Measurements from ENCODE around the gene STXBP4. TPM values are rescaled to one million over a fixed set of nuclear protein-coding genes. Genes with fewer than 3 reads are reported as not detected.
A peak's percentile ranks its signal among the peaks of the same experiment; 100 is the strongest.

The STXBP4 gene
- total RNA-seq, 1 experiment from 2014 or later, result 13.6 TPM

GRCh38 chr17:55121268-55121667 is 152.7 kb downstream of the STXBP4 start:
- DNase-seq (ENCODE audit: low read depth), result no peak

- no peak for DNase-seq (ENCODE audit: low read depth)
Observed at GRCh38 chr17:55122114-55122513, 153.5 kb downstream of the STXBP4 start.

- DNase-seq (ENCODE audit: low read depth), result no peak
Observed at GRCh38 chr17:55124730-55125360, 156.3 kb downstream of the STXBP4 start.

GRCh38 chr17:55133583-55133982 is 165.0 kb downstream of the STXBP4 start:
- DNase-seq (ENCODE audit: low read depth), result no peak

- no peak for DNase-seq (ENCODE audit: low read depth)
Observed at GRCh38 chr17:55134486-55135157, 166.1 kb downstream of the STXBP4 start.

GRCh38 chr17:55140809-55141208 is 172.2 kb downstream of the STXBP4 start:
- DNase-seq (ENCODE audit: low read depth), result no peak

GRCh38 chr17:55144518-55144917 is 176.0 kb downstream of the STXBP4 start:
- no peak for DNase-seq (ENCODE audit: low read depth)

GRCh38 chr17:55149485-55149884 is 180.9 kb downstream of the STXBP4 start:
- no peak for DNase-seq (ENCODE audit: low read depth)

- DNase-seq (ENCODE audit: low read depth), result peak; percentile 45
Observed at GRCh38 chr17:55152236-55152635, 183.7 kb downstream of the STXBP4 start.

GRCh38 chr17:55154101-55154500 is 185.5 kb downstream of the STXBP4 start:
- DNase-seq (ENCODE audit: low read depth), result no peak

GRCh38 chr17:55155856-55156560 is 187.4 kb downstream of the STXBP4 start:
- DNase-seq (ENCODE audit: low read depth), result no peak

GRCh38 chr17:55157165-55157564 is 188.6 kb downstream of the STXBP4 start:
- peak; percentile 86 for DNase-seq (ENCODE audit: low read depth)

- peak; percentile 69 for DNase-seq (ENCODE audit: low read depth)
Observed at GRCh38 chr17:55158439-55158838, 189.9 kb downstream of the STXBP4 start.

- peak; percentile 46 for DNase-seq (ENCODE audit: low read depth)
Observed at GRCh38 chr17:55159251-55159650, 190.7 kb downstream of the STXBP4 start.

- DNase-seq (ENCODE audit: low read depth), result no peak
Observed at GRCh38 chr17:55160501-55160900, 191.9 kb downstream of the STXBP4 start.

GRCh38 chr17:55161935-55162555 is 193.5 kb downstream of the STXBP4 start:
- DNase-seq (ENCODE audit: low read depth), result peak; percentile 95

- no peak for DNase-seq (ENCODE audit: low read depth)
Observed at GRCh38 chr17:55162556-55162946, 194.0 kb downstream of the STXBP4 start.

- DNase-seq (ENCODE audit: low read depth), result no peak
Observed at GRCh38 chr17:55163408-55163807, 194.8 kb downstream of the STXBP4 start.

- DNase-seq (ENCODE audit: low read depth), result no peak
Observed at GRCh38 chr17:55166506-55166905, 197.9 kb downstream of the STXBP4 start.

GRCh38 chr17:55167024-55167725 is 198.6 kb downstream of the STXBP4 start:
- DNase-seq (ENCODE audit: low read depth), result no peak

- DNase-seq (ENCODE audit: low read depth), result no peak
Observed at GRCh38 chr17:55168958-55169687, 200.6 kb downstream of the STXBP4 start.
